Nephron progenitor cell (in vitro differentiated cells): ENCODE data around the gene GCLC.

Experiments
- DNase-seq: peaks from one replicate; pipeline ENCODE4 v3.0.0; 2021
- H3K27ac Mint-ChIP-seq: 2 replicates; pipeline ENCODE4 v1.8.0; 2021; ENCODE audit warnings: mild to moderate bottlenecking, moderate library complexity, mixed read lengths
- H3K27me3 Mint-ChIP-seq: 2 replicates; pipeline ENCODE4 v1.8.0; 2021; ENCODE audit warnings: mild to moderate bottlenecking, low read depth, mixed read lengths; ENCODE audit not compliant: poor library complexity
- H3K36me3 Mint-ChIP-seq: 2 replicates; pipeline ENCODE4 v1.8.0; 2021; ENCODE audit warnings: low read depth, mixed read lengths
- H3K4me1 Mint-ChIP-seq: 2 replicates; pipeline ENCODE4 v1.8.0; 2021; ENCODE audit warnings: mixed read lengths
- H3K4me3 Mint-ChIP-seq: 2 replicates; pipeline ENCODE4 v1.8.0; 2021; ENCODE audit warnings: mild to moderate bottlenecking, moderate library complexity, mixed read lengths
- H3K9me3 Mint-ChIP-seq: 2 replicates; pipeline ENCODE4 v1.8.0; 2021; ENCODE audit warnings: mild to moderate bottlenecking, moderate library complexity, mixed read lengths
- CTCF ChIP-seq: fragments of 200-600 bp; sonication (generic); IDR thresholded peaks from 2 replicates; pipeline ENCODE4 v1.5.0; 2021; ENCODE audit warnings: antibody characterized with exemption

Gene GCLC

GRCh38 chr6:53541900-53542299 is 3.0 kb downstream of the GCLC start:
- DNase-seq, result no peak
- peaks cover 19% of the 10 kb centered on the region for H3K27me3 Mint-ChIP-seq
- no peak overlapping the region for H3K27ac Mint-ChIP-seq
- no peak for TF ChIP-seq CTCF
- H3K4me1 Mint-ChIP-seq, result peaks cover 36% of the 10 kb centered on the region
- no peak overlapping the region for H3K4me3 Mint-ChIP-seq
- peaks cover 23% of the 10 kb centered on the region for H3K36me3 Mint-ChIP-seq
- H3K9me3 Mint-ChIP-seq, result peaks cover 4% of the 10 kb centered on the region

- no peak for TF ChIP-seq CTCF
- Mint-ChIP-seq H3K9me3 (no peaks in the 10 kb centered on the region), H3K27ac (no peak overlapping the region), H3K36me3 (peaks cover 33% of the 10 kb centered on the region), H3K27me3 (peaks cover 4% of the 10 kb centered on the region), H3K4me1 (peaks cover 35% of the 10 kb centered on the region), H3K4me3 (no peak overlapping the region)
- DNase-seq, result no peak
Observed at GRCh38 chr6:53540129-53540692, 4.7 kb downstream of the GCLC start.

DNA sequence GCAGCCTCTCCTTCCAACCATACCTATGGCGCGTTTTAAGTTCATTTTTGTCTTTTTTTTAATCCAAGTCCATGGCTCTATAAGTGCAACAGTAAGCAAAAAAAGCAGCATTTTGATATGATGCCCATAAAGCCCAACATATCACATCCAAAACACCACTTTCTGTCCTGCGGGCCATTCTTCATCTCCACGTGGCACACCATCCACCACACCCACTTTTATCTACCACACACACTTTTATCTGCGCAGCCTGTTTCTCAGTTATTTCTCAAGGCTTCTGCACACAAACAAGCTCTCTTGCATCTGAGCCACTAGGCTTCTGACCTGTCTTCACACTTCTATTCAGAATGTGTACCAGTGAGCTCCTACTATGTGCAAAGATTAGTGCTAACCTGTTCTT is 5.3 kb downstream of the GCLC start:
- TF ChIP-seq CTCF, result no peak
- Mint-ChIP-seq H3K27me3 (no peaks in the 10 kb centered on the region), H3K4me1 (peaks cover 31% of the 10 kb centered on the region), H3K9me3 (no peaks in the 10 kb centered on the region), H3K36me3 (peaks cover 33% of the 10 kb centered on the region), H3K27ac (no peak overlapping the region), H3K4me3 (no peak overlapping the region)
- DNase-seq, result no peak

DNA sequence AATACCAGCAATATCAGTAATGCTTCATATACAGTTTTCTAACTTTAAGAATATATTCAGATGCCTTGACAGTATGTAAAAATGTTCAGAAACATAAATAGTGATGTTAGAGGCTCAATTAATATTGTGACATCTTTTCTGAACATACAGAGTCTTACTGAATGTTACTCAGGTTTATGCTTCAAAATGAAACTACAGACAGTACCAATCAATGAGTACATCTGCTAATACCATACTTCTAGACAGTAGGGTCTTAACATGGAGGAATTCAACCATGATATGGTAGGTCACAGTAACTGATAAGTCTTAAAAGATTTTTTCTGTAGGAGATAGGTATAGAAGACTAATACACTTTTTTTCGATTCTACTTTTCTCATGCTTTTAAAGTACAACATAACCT is 8.3 kb downstream of the GCLC start:
- Mint-ChIP-seq H3K4me1 (peaks cover 14% of the 10 kb centered on the region), H3K36me3 (peaks cover 33% of the 10 kb centered on the region), H3K9me3 (no peaks in the 10 kb centered on the region), H3K4me3 (no peak overlapping the region), H3K27ac (no peak overlapping the region), H3K27me3 (no peaks in the 10 kb centered on the region)
- no peak for TF ChIP-seq CTCF
- no peak for DNase-seq

GRCh38 chr6:53532942-53533341 is 12.0 kb downstream of the GCLC start:
- peaks cover 31% of the 10 kb centered on the region for H3K4me1 Mint-ChIP-seq
- no peak for DNase-seq

More at GRCh38 chr6:53532942-53533341, 12.0 kb downstream of the GCLC start:
- H3K9me3 Mint-ChIP-seq, result no peaks in the 10 kb centered on the region
- H3K4me3 Mint-ChIP-seq, result no peak overlapping the region
- no peak for TF ChIP-seq CTCF
- no peaks in the 10 kb centered on the region for H3K27me3 Mint-ChIP-seq
- H3K27ac Mint-ChIP-seq, result no peak overlapping the region
- peaks cover 10% of the 10 kb centered on the region for H3K36me3 Mint-ChIP-seq
